Mammary epithelial cell (primary cell): Measurements from ENCODE around the gene HYI.

Experiments
- CTCF ChIP-seq, 2 donors: IDR thresholded peaks in 1 of 2; conservative IDR thresholded peaks in 1 of 2; 2 replicates each; pipeline ENCODE4 v1.5.1; 2011 to 2012; ENCODE audit warnings: inconsistent platforms in 2 of 2, low read length in 2 of 2, mild to moderate bottlenecking in 2 of 2, control low read depth in 1 of 2, low read depth in 1 of 2; ENCODE audit not compliant: insufficient read depth in 1 of 2; ENCODE audit errors: extremely low read depth in 1 of 2
- EZH2 ChIP-seq: IDR thresholded peaks from 2 replicates; pipeline ENCODE4 v1.6.1; 2012; ENCODE audit warnings: low read length, inconsistent platforms, borderline replicate concordance

- no peak for TF ChIP-seq CTCF (conservative IDR thresholded peaks at IDR 0.05 in 1 of 2, IDR thresholded peaks at IDR 0.05 in 1 of 2; ENCODE audit: extremely low read depth in 1 of 2, insufficient read depth in 1 of 2, low read depth in 1 of 2, low read length in 2 of 2)
- no peak for TF ChIP-seq EZH2
These were observed 24.0 kb upstream of the HYI start for GRCh38 chr1:43477716-43478115.
